Astrocyte of the spinal cord (primary cell): ENCODE data around the gene RPIA.
"Not testable (repeated sequence)": the region's sequence is repeated elsewhere in the genome, so short reads cannot be mapped to it uniquely, and the experiment has no call there.

Experiments
- DNase-seq: peaks from one replicate; pipeline ENCODE4 v3.0.0; 2011; ENCODE audit warnings: low read depth, low spot score
- H3K4me3 ChIP-seq: 2 replicates; pipeline ENCODE4 v1.5.1; 2011; ENCODE audit warnings: low read depth, mild to moderate bottlenecking, low read length, moderate library complexity
- CTCF ChIP-seq: IDR thresholded peaks from 2 replicates; pipeline ENCODE4 v1.5.1; 2012; ENCODE audit warnings: low read depth, mild to moderate bottlenecking, low read length, inconsistent platforms
- in situ Hi-C: cut with HindIII; loops from 2 replicates; pipeline ENCODE4 v1.10.0; 2017; ENCODE audit warnings: low sequenced_read_pairs

Gene RPIA

DNA sequence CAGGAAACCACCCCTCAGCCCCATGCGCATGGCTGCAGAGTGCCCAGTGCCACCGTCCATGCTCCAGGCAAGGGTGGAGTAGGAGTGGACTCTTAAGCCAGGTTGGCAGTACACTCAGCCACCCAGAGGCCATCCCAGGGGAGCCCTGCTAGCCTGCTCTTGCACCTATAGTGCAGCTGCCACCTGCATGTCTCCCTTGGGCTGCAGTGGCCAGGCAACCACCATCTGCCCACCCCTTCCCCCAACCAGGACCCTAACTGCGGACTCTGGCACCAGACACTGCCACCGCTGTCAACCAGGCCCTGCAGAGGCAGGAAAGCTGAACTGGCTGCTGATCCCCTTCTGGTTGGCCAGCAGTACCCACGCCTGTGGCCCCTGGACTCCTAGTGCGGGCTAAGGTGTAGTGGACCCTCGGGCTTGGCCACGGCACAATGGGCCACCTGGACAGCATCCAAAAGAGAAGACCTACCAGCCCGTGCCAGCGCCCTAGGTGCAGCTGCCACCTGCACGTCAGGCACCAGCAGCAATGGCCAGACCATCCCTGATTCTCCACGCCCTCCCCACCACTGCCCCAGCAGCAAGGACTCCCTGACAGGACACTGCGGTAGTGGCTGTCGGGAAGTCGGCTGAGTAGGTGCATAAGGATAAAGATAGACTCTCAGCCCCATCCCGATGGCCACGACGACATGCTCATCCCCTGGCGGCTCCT is 72.8 kb downstream of the RPIA start:
- no peak overlapping the region for H3K4me3 ChIP-seq
- in situ Hi-C loops, result no loop called here
- TF ChIP-seq CTCF, result no peak
- no peak for DNase-seq

DNA sequence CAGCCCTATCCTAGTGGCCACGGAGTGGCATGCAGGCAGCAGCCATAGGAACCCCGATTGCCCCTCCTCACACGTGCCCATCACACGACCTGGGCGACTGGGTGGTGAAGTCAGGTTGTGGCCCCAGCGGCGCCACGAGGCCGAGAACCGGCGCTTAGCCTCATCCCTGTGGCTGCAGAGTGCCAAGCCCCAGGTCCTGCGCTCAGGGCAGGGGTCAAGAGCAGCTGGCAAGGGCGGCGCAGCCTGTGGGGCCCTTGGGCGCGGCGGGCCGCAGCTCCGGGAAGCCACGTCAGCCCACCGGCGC is 73.3 kb downstream of the RPIA start:
- TF ChIP-seq CTCF, result no peak
- no peak overlapping the region for H3K4me3 ChIP-seq
- no peak for DNase-seq
- in situ Hi-C loops, result no loop called here

- peak overlapping the region; percentile 26 for H3K4me3 ChIP-seq
- TF ChIP-seq CTCF, result no peak
- in situ Hi-C loops, result no loop called here
- DNase-seq, result peak; percentile 10
Observed at GRCh38 chr2:88765154-88765888, 73.8 kb downstream of the RPIA start.

DNA sequence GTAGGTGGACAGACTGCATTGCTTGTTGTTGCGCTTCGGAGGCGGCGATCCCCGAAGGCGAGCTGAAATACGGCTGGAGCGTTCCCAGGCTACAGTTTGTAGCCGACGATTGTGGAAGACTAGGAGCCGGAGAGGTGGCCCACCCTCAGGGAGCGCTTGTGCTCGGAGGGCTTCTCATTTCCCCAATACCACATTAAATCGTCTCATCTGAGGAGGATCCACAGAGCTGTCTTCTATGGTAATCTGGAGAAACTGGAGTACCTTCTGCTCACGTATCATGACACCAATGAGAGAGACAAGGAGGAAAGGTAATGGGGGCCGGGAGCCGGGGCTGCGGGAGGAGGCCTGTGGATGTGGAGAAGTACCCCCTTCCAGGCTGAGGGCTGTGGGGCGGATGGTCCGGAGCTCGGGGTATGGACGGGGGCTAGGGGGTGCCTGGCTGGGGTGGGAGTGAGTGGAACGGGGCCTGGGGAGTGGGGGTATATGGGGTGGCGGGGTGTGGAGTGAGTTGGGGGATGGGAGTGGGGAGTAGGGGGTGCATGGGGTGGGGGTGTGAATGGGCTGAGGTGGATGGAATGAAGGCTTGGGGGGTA is 74.5 kb downstream of the RPIA start:
- DNase-seq, in situ Hi-C loops: not testable (repeated sequence)
- H3K4me3 ChIP-seq, result peak overlapping the region; percentile 26

DNA sequence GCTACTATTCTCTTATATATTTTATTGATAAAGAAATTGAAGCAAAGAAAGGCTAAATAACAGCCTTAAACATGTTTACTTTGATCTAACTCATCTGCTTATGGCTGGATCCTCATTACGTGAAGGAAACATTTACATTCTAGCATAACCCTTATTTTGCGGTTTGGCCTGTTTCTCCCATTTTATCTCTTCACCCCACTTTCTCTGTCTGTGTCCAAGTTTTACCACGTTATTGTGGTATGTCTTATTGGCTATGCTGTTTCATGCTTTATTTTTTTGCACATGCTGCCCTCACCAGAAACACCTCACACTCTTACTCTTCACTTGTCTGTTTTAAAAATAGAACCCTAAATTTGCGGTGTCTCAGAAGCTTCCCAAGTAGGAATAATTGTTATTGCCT is 78.5 kb downstream of the RPIA start:
- in situ Hi-C loops, result no loop called here
- TF ChIP-seq CTCF, result no peak
- no peak overlapping the region for H3K4me3 ChIP-seq
- DNase-seq, result no peak

GRCh38 chr2:88773233-88774028 is 82.0 kb downstream of the RPIA start:
- in situ Hi-C loops, H3K4me3 ChIP-seq, DNase-seq: not testable (repeated sequence)

GRCh38 chr2:88789213-88789612 is 97.7 kb downstream of the RPIA start:
- DNase-seq, H3K4me3 ChIP-seq, in situ Hi-C loops: not testable (repeated sequence)

DNA sequence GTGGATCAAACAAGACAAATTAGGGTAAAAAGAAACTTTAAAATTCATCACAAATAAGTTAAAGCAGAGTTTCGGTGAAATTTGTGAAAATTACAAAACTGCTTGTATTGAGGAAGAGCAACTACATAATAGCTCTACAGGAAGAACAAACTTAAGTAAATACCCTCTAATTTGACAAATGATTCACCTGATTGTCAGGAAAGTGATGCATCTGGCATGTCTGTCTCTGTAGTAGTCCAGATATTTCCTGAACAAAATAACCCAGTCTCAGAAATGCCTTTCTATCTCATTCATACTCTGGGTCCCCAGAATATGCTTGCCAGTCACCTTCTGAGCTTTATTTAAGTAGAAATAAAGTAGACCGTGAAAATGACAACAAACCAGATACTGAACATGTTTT is 104.5 kb downstream of the RPIA start:
- H3K4me3 ChIP-seq, DNase-seq, in situ Hi-C loops: not testable (repeated sequence)

GRCh38 chr2:88796523-88796922 is 105.0 kb downstream of the RPIA start:
- H3K4me3 ChIP-seq, in situ Hi-C loops, DNase-seq: not testable (repeated sequence)

- in situ Hi-C loops, H3K4me3 ChIP-seq, DNase-seq: not testable (repeated sequence)
Observed at GRCh38 chr2:88797164-88797563, 105.7 kb downstream of the RPIA start.
